WERI-Rb-1 (cell line): ENCODE data around the gene CCL19.

Experiments
- DNase-seq: peaks from one replicate; pipeline ENCODE4 v3.0.0-alpha.2; 2020
- H3K27ac ChIP-seq: fragments of 250-450 bp; sonication (Bioruptor Pico); 2 replicates; pipeline ENCODE4 v1.5.1; 2020; ENCODE audit warnings: mild to moderate bottlenecking, moderate library complexity
- H3K27me3 ChIP-seq: fragments of 250-450 bp; sonication (Bioruptor Pico); 2 replicates; pipeline ENCODE4 v1.5.1; 2021; ENCODE audit warnings: mild to moderate bottlenecking, low read depth, moderate library complexity; ENCODE audit not compliant: insufficient read depth, severe bottlenecking
- H3K36me3 ChIP-seq: fragments of 250-450 bp; sonication (Bioruptor Pico); 2 replicates; pipeline ENCODE4 v1.5.1; 2020; ENCODE audit warnings: mild to moderate bottlenecking, moderate library complexity
- H3K4me3 ChIP-seq: 2 replicates; pipeline ENCODE4 v1.5.1; 2011; ENCODE audit warnings: low read depth, mild to moderate bottlenecking, control low read depth, low read length
- H3K9me3 ChIP-seq: fragments of 250-450 bp; sonication (Bioruptor Pico); 2 replicates; pipeline ENCODE4 v1.5.1; 2021; ENCODE audit warnings: mild to moderate bottlenecking, moderate library complexity; ENCODE audit not compliant: severe bottlenecking
- TF ChIP-seq, protein P1 (sequence below): IDR thresholded peaks from 2 replicates; pipeline ENCODE4 v1.5.1; 2011; ENCODE audit warnings: low read depth, mild to moderate bottlenecking, control low read depth, inconsistent platforms, low read length

CCL19 gene

GRCh38 chr9:34664281-34665066, 26.6 kb downstream of the CCL19 start:
- H3K27ac ChIP-seq, result peak overlapping the region; percentile 65
- H3K9me3 ChIP-seq, result no peaks in the 10 kb centered on the region
- TF ChIP-seq, protein P1, sequence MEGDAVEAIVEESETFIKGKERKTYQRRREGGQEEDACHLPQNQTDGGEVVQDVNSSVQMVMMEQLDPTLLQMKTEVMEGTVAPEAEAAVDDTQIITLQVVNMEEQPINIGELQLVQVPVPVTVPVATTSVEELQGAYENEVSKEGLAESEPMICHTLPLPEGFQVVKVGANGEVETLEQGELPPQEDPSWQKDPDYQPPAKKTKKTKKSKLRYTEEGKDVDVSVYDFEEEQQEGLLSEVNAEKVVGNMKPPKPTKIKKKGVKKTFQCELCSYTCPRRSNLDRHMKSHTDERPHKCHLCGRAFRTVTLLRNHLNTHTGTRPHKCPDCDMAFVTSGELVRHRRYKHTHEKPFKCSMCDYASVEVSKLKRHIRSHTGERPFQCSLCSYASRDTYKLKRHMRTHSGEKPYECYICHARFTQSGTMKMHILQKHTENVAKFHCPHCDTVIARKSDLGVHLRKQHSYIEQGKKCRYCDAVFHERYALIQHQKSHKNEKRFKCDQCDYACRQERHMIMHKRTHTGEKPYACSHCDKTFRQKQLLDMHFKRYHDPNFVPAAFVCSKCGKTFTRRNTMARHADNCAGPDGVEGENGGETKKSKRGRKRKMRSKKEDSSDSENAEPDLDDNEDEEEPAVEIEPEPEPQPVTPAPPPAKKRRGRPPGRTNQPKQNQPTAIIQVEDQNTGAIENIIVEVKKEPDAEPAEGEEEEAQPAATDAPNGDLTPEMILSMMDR, result peak; percentile 74
- H3K36me3 ChIP-seq, result peaks cover 3% of the 10 kb centered on the region
- H3K4me3 ChIP-seq, result no peak overlapping the region
- H3K27me3 ChIP-seq, result no peaks in the 10 kb centered on the region
- DNase-seq, result peak; percentile 76

DNA sequence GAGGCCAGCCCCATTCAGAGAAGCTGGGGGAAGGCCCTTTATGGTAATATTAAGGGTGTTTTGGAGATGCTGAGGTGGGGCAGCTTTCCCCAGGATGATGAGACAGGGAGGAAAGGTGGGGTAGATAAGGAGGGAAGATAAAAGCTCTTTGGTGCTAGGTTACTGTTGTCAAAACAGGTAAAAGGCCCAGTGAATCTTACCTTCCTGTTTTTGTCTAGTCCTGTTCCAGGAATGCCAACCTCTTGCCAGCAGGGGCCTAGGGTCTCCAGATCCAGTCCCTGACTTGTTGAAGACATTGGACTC, 27.8 kb downstream of the CCL19 start:
- Histone ChIP-seq H3K9me3 (no peaks in the 10 kb centered on the region), H3K36me3 (peaks cover 3% of the 10 kb centered on the region), H3K27ac (peak overlapping the region; percentile 65), H3K27me3 (no peaks in the 10 kb centered on the region), H3K4me3 (no peak overlapping the region)
- TF ChIP-seq, protein P1, result no peak
- DNase-seq, result no peak

GRCh38 chr9:34662526-34663302, 28.4 kb downstream of the CCL19 start, which contains the start of gene CCL27:
Gene CCL27, minus strand, starts transcription at chr9:34662657. Its CDS starts 24 bp downstream, at chr9:34662633.
- Histone ChIP-seq H3K36me3 (peaks cover 3% of the 10 kb centered on the region), H3K27me3 (no peaks in the 10 kb centered on the region), H3K9me3 (no peaks in the 10 kb centered on the region), H3K27ac (peak within 1 kb of the TSS; percentile 65), H3K4me3 (no peak within 1 kb of the TSS)
- TF ChIP-seq, protein P1, result no peak
- peak; percentile 33 for DNase-seq

GRCh38 chr9:34659592-34660253, 31.4 kb downstream of the CCL19 start:
- no peak for DNase-seq
- Histone ChIP-seq H3K9me3 (no peaks in the 10 kb centered on the region), H3K27ac (no peak overlapping the region), H3K4me3 (no peak overlapping the region), H3K36me3 (no peaks in the 10 kb centered on the region; the same call in none of the 2 replicates), H3K27me3 (no peaks in the 10 kb centered on the region)
- TF ChIP-seq, protein P1, result no peak

GRCh38 chr9:34658461-34658860, 32.6 kb downstream of the CCL19 start:
- Histone ChIP-seq H3K4me3 (no peak overlapping the region), H3K9me3 (no peaks in the 10 kb centered on the region), H3K27ac (no peak overlapping the region), H3K27me3 (no peaks in the 10 kb centered on the region), H3K36me3 (no peaks in the 10 kb centered on the region; the same call in none of the 2 replicates)
- no peak for DNase-seq
- TF ChIP-seq, protein P1, result no peak
